Activated naive CD8-positive, alpha-beta T cell treated with anti-CD3 and anti-CD28 coated beads for 36 hours (primary cell): Measurements from ENCODE around the gene SIGLEC7. TPM values are rescaled to one million over a fixed set of nuclear protein-coding genes. Genes with fewer than 3 reads are reported as not detected.

Source experiments
- DNase-seq: peaks from one replicate; pipeline ENCODE4 v3.0.0; 2021
- H3K27ac Mint-ChIP-seq: one replicate; pipeline ENCODE4 v1.8.0; 2022; ENCODE audit warnings: mild to moderate bottlenecking, moderate library complexity, mixed read lengths
- H3K27me3 Mint-ChIP-seq: one replicate; pipeline ENCODE4 v1.8.0; 2022; ENCODE audit warnings: mild to moderate bottlenecking, mixed read lengths
- H3K36me3 Mint-ChIP-seq: one replicate; pipeline ENCODE4 v1.8.0; 2021; ENCODE audit warnings: mild to moderate bottlenecking, mixed read lengths
- H3K4me1 Mint-ChIP-seq: one replicate; pipeline ENCODE4 v1.8.0; 2021; ENCODE audit warnings: mixed read lengths
- H3K4me3 Mint-ChIP-seq: one replicate; pipeline ENCODE4 v1.8.0; 2022; ENCODE audit warnings: mild to moderate bottlenecking, moderate library complexity, mixed read lengths
- H3K9me3 Mint-ChIP-seq: one replicate; pipeline ENCODE4 v1.8.0; 2022; ENCODE audit warnings: mixed read lengths
- total RNA-seq, 2 experiments: library from RNA; stranded (reverse); gene quantifications; one replicate each; pipeline ENCODE4 v1.2.3, GENCODE V29; 2021

SIGLEC7 gene
- total RNA-seq = not detected

GRCh38 chr19:51142119-51142518, at the start of gene SIGLEC7:
TSS of gene SIGLEC7 (plus strand) at chr19:51142301. CDS start at chr19:51142370, 69 bp downstream.
- H3K36me3 Mint-ChIP-seq = no peaks in the 10 kb centered on the region

GRCh38 chr19:51093101-51093500, 49.0 kb upstream of the SIGLEC7 start:
- no peak overlapping the region for H3K4me3 Mint-ChIP-seq
- H3K9me3 Mint-ChIP-seq = no peaks in the 10 kb centered on the region
- H3K4me1 Mint-ChIP-seq = peaks cover 9% of the 10 kb centered on the region
- H3K27me3 Mint-ChIP-seq = no peaks in the 10 kb centered on the region
- H3K27ac Mint-ChIP-seq = no peak overlapping the region
- H3K36me3 Mint-ChIP-seq = peaks cover 9% of the 10 kb centered on the region
- no peak for DNase-seq

More at GRCh38 chr19:51142119-51142518, at the start of gene SIGLEC7:
- Mint-ChIP-seq H3K4me1 (peaks cover 12% of the 10 kb centered on the region), H3K4me3 (no peak within 1 kb of the TSS), H3K27me3 (no peaks in the 10 kb centered on the region), H3K9me3 (no peaks in the 10 kb centered on the region), H3K27ac (no peak within 1 kb of the TSS)
- DNase-seq = no peak

GRCh38 chr19:51093510-51094345, 48.4 kb upstream of the SIGLEC7 start:
- Mint-ChIP-seq H3K4me3 (no peak overlapping the region), H3K4me1 (peaks cover 9% of the 10 kb centered on the region), H3K27ac (no peak overlapping the region), H3K9me3 (no peaks in the 10 kb centered on the region), H3K27me3 (no peaks in the 10 kb centered on the region), H3K36me3 (peaks cover 9% of the 10 kb centered on the region)
- no peak for DNase-seq

GRCh38 chr19:51094696-51095279, 47.3 kb upstream of the SIGLEC7 start:
- Mint-ChIP-seq H3K4me3 (no peak overlapping the region), H3K36me3 (peaks cover 9% of the 10 kb centered on the region), H3K27ac (no peak overlapping the region), H3K27me3 (no peaks in the 10 kb centered on the region), H3K4me1 (peaks cover 11% of the 10 kb centered on the region), H3K9me3 (no peaks in the 10 kb centered on the region)
- DNase-seq = peak; percentile 22

GRCh38 chr19:51096473-51097165, 45.5 kb upstream of the SIGLEC7 start:
- Mint-ChIP-seq H3K4me1 (peaks cover 16% of the 10 kb centered on the region), H3K4me3 (no peak overlapping the region), H3K27ac (peak overlapping the region; percentile 1), H3K9me3 (no peaks in the 10 kb centered on the region), H3K27me3 (no peaks in the 10 kb centered on the region), H3K36me3 (peaks cover 9% of the 10 kb centered on the region)
- DNase-seq = no peak

GRCh38 chr19:51097166-51097738, 44.8 kb upstream of the SIGLEC7 start:
- Mint-ChIP-seq H3K9me3 (no peaks in the 10 kb centered on the region), H3K36me3 (peaks cover 9% of the 10 kb centered on the region), H3K4me3 (no peak overlapping the region), H3K27me3 (no peaks in the 10 kb centered on the region), H3K27ac (peak overlapping the region; percentile 1), H3K4me1 (peaks cover 19% of the 10 kb centered on the region)
- peak; percentile 70 for DNase-seq

GRCh38 chr19:51097796-51098195, 44.3 kb upstream of the SIGLEC7 start:
- no peaks in the 10 kb centered on the region for H3K27me3 Mint-ChIP-seq
- H3K27ac Mint-ChIP-seq = peak overlapping the region; percentile 10
- no peak overlapping the region for H3K4me3 Mint-ChIP-seq
- no peak for DNase-seq
- H3K4me1 Mint-ChIP-seq = peaks cover 23% of the 10 kb centered on the region
- H3K36me3 Mint-ChIP-seq = peaks cover 9% of the 10 kb centered on the region
- H3K9me3 Mint-ChIP-seq = no peaks in the 10 kb centered on the region

- Mint-ChIP-seq H3K4me3 (no peak overlapping the region), H3K36me3 (peaks cover 10% of the 10 kb centered on the region), H3K9me3 (no peaks in the 10 kb centered on the region), H3K27ac (no peak overlapping the region), H3K4me1 (peaks cover 23% of the 10 kb centered on the region), H3K27me3 (no peaks in the 10 kb centered on the region)
- peak; percentile 48 for DNase-seq
Observed at GRCh38 chr19:51098365-51099046, 43.6 kb upstream of the SIGLEC7 start.

GRCh38 chr19:51099047-51099382, 43.1 kb upstream of the SIGLEC7 start:
- DNase-seq = no peak
- no peaks in the 10 kb centered on the region for H3K27me3 Mint-ChIP-seq
- peaks cover 23% of the 10 kb centered on the region for H3K4me1 Mint-ChIP-seq
- H3K4me3 Mint-ChIP-seq = peak overlapping the region; percentile 36
- H3K36me3 Mint-ChIP-seq = peaks cover 10% of the 10 kb centered on the region
- H3K9me3 Mint-ChIP-seq = no peaks in the 10 kb centered on the region
- H3K27ac Mint-ChIP-seq = peak overlapping the region; percentile 58

- H3K27me3 Mint-ChIP-seq = no peaks in the 10 kb centered on the region
- H3K36me3 Mint-ChIP-seq = peaks cover 14% of the 10 kb centered on the region
- peaks cover 34% of the 10 kb centered on the region for H3K4me1 Mint-ChIP-seq
- no peak for DNase-seq
- no peak overlapping the region for H3K4me3 Mint-ChIP-seq
- no peak overlapping the region for H3K27ac Mint-ChIP-seq
- H3K9me3 Mint-ChIP-seq = no peaks in the 10 kb centered on the region
Observed at GRCh38 chr19:51100601-51101000, 41.5 kb upstream of the SIGLEC7 start.

- peaks cover 41% of the 10 kb centered on the region for H3K4me1 Mint-ChIP-seq
- no peak overlapping the region for H3K27ac Mint-ChIP-seq
- no peaks in the 10 kb centered on the region for H3K9me3 Mint-ChIP-seq
- DNase-seq = no peak
- no peak overlapping the region for H3K4me3 Mint-ChIP-seq
- no peaks in the 10 kb centered on the region for H3K27me3 Mint-ChIP-seq
- peaks cover 20% of the 10 kb centered on the region for H3K36me3 Mint-ChIP-seq
Observed at GRCh38 chr19:51101171-51101865, 40.8 kb upstream of the SIGLEC7 start.

- DNase-seq = no peak
- H3K9me3 Mint-ChIP-seq = no peaks in the 10 kb centered on the region
- H3K36me3 Mint-ChIP-seq = peaks cover 23% of the 10 kb centered on the region
- no peaks in the 10 kb centered on the region for H3K27me3 Mint-ChIP-seq
- no peak overlapping the region for H3K27ac Mint-ChIP-seq
- no peak overlapping the region for H3K4me3 Mint-ChIP-seq
- peaks cover 39% of the 10 kb centered on the region for H3K4me1 Mint-ChIP-seq
Observed at GRCh38 chr19:51102991-51103390, 39.1 kb upstream of the SIGLEC7 start.

GRCh38 chr19:51103926-51104341, 38.2 kb upstream of the SIGLEC7 start:
- peaks cover 24% of the 10 kb centered on the region for H3K36me3 Mint-ChIP-seq
- H3K27me3 Mint-ChIP-seq = no peaks in the 10 kb centered on the region
- H3K4me1 Mint-ChIP-seq = peaks cover 42% of the 10 kb centered on the region
- H3K9me3 Mint-ChIP-seq = no peaks in the 10 kb centered on the region
- DNase-seq = no peak
- no peak overlapping the region for H3K27ac Mint-ChIP-seq
- no peak overlapping the region for H3K4me3 Mint-ChIP-seq

- H3K27ac Mint-ChIP-seq = peak overlapping the region; percentile 96
- peaks cover 30% of the 10 kb centered on the region for H3K4me1 Mint-ChIP-seq
- H3K9me3 Mint-ChIP-seq = no peaks in the 10 kb centered on the region
- H3K36me3 Mint-ChIP-seq = peaks cover 24% of the 10 kb centered on the region
- no peaks in the 10 kb centered on the region for H3K27me3 Mint-ChIP-seq
- peak overlapping the region; percentile 97 for H3K4me3 Mint-ChIP-seq
- no peak for DNase-seq
Observed at GRCh38 chr19:51107406-51108065, 34.6 kb upstream of the SIGLEC7 start.
